ENCODE measurements around the gene PPP6R2.

DNA sequence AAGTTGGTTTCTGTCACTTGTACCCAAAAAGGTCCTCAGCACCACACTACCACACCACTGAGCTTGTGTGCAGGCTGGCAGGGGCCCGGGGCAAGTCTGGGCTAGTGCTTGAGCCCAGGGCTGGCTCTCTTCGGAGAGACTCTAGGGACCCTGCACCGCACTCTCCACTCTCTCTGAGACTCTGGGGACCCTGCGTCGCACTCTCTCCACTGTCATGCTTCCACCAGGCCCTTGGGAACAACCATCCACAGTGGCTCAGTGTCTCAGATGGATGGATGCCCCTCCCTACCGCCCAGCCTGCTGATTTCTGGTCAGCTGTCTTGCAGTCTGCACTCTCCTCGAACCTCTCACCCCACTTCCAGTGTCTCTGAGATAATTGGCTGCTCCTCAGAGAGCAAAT is 133.7 kb downstream of the PPP6R2 start:
- TF ChIP-seq, protein P1, sequence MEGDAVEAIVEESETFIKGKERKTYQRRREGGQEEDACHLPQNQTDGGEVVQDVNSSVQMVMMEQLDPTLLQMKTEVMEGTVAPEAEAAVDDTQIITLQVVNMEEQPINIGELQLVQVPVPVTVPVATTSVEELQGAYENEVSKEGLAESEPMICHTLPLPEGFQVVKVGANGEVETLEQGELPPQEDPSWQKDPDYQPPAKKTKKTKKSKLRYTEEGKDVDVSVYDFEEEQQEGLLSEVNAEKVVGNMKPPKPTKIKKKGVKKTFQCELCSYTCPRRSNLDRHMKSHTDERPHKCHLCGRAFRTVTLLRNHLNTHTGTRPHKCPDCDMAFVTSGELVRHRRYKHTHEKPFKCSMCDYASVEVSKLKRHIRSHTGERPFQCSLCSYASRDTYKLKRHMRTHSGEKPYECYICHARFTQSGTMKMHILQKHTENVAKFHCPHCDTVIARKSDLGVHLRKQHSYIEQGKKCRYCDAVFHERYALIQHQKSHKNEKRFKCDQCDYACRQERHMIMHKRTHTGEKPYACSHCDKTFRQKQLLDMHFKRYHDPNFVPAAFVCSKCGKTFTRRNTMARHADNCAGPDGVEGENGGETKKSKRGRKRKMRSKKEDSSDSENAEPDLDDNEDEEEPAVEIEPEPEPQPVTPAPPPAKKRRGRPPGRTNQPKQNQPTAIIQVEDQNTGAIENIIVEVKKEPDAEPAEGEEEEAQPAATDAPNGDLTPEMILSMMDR (conservative IDR thresholded peaks at IDR 0.05): no peak
- TF ChIP-seq ZFX (IDR thresholded peaks at IDR 0.05): no peak

Measured in C4-2B (cell line).